Stimulated activated CD4-positive, alpha-beta T cell treated with anti-CD3 and anti-CD28 coated beads, Interleukin-4, amount 100 ng/mL, for 1 hour (primary cell): ENCODE results near the gene IL36RN.

ENCODE experiments used
- DNase-seq: peaks from one replicate; pipeline ENCODE4 v3.0.0-alpha.2; 2020

Gene IL36RN

DNA sequence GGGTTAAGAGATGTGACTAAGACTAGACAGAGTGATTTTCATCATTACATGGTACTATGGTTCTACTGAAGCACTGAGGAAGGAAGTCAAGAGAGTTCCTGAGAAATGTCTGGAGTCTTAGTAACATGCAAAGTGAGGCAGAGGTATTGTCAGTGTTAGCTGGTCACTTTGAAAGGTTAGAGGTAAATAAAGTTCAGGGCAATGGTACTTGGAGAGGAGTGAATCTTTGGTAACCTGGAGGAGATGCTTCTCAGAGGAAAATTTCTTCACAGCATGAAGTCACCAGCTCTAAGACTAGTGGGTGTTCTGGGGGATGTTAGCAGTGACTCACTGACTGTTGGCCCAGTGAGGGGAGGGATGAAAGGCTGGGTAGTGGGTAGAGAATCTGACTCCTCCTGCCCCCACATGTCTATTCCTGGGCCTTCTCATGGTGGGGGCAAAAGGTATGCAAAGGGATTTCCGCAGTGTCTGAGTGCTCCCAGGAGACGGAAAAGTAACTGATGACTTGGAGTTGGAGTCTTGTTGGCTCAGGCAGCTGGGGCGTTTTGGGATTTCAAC, 45.1 kb downstream of the IL36RN start:
- peak; percentile 17 for DNase-seq

- DNase-seq, result peak; percentile 26
Measured at GRCh38 chr2:113105047-113105785, 46.2 kb downstream of the IL36RN start.

- DNase-seq, result no peak
Measured at GRCh38 chr2:113111121-113111520, 52.1 kb downstream of the IL36RN start.

GRCh38 chr2:113111823-113112287, 52.9 kb downstream of the IL36RN start:
- DNase-seq, result no peak

DNA sequence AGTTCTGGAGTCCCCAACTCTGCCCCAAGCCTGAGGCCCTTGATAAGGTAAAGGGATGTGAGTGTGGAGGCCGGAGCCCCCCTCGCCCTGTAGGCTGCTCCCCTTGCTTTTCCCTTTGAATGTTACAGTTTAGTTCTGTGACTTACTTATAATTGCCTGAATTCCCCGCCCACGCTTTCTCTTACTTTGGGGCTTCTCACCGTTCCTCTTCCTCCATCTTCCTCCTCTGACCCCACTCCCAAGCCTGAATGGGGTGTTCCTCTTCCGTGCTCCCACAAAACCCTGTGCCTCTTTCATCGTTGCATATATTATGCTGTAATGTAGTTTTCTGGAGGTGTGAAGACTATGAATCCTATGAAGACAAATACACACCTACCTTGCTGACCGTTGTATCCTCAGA, 53.4 kb downstream of the IL36RN start:
- no peak for DNase-seq

GRCh38 chr2:113112871-113113270, 53.9 kb downstream of the IL36RN start:
- DNase-seq, result no peak

GRCh38 chr2:113113807-113114206, 54.8 kb downstream of the IL36RN start:
- DNase-seq, result no peak
